Kidney (tissue), 14 donors: Measurements from ENCODE around the gene CCR8. TPM values are rescaled to one million over a fixed set of nuclear protein-coding genes. Genes with fewer than 3 reads are reported as not detected.

ENCODE experiments used
- DNase-seq, 5 donors: peaks; one replicate each; pipeline ENCODE4 v3.0.0-alpha.2; 2013 to 2020
- FAIRE-seq: peaks from 2 replicates; lab custom pipeline; 2012; peaks lifted over from hg19 to GRCh38; lab: Jason Lieb, UNC
- H3K27ac ChIP-seq, 2 donors: one replicate each; pipeline ENCODE4 v1.7.0; 2013; ENCODE audit warnings: low read depth in 2 of 2, low read length in 2 of 2, inconsistent platforms in 1 of 2
- H3K27me3 ChIP-seq: one replicate; pipeline ENCODE4 v1.7.1; 2013; ENCODE audit warnings: low read length, inconsistent platforms; ENCODE audit not compliant: control insufficient read depth, insufficient read depth
- H3K36me3 ChIP-seq, 3 donors: one replicate each; pipeline versions ENCODE4 v1.7.0 to v1.7.1; 2013; ENCODE audit warnings: low read length in 3 of 3, control low read depth in 1 of 3, inconsistent platforms in 1 of 3; ENCODE audit not compliant: insufficient read depth in 3 of 3, control insufficient read depth in 2 of 3
- H3K4me1 ChIP-seq, 3 donors: one replicate each; pipeline versions ENCODE4 v1.7.0 to v1.7.1; 2013; ENCODE audit warnings: low read length in 3 of 3, inconsistent platforms in 1 of 3, low read depth in 1 of 3; ENCODE audit not compliant: control insufficient read depth in 2 of 3, insufficient read depth in 2 of 3
- H3K4me3 ChIP-seq, 3 donors: one replicate each; pipeline versions ENCODE4 v1.7.0 to v1.8.1; 2013; ENCODE audit warnings: low read length in 3 of 3, control low read depth in 1 of 3, inconsistent platforms in 1 of 3
- H3K9ac ChIP-seq, 3 donors: one replicate each; pipeline versions ENCODE4 v1.7.0 to v1.7.1; 2013; ENCODE audit warnings: low read length in 3 of 3, control low read depth in 1 of 3, inconsistent platforms in 1 of 3
- H3K9me3 ChIP-seq, 3 donors: one replicate each; pipeline versions ENCODE4 v1.7.0 to v1.7.1; 2013; ENCODE audit warnings: low read length in 3 of 3, control low read depth in 1 of 3, inconsistent platforms in 1 of 3; ENCODE audit not compliant: control insufficient read depth in 2 of 3, insufficient read depth in 1 of 3
- intact Hi-C: fragments of 100-400 bp; cut with DNase I; formaldehyde crosslinking; loops from one replicate; pipeline ENCODE4 v1.11.1; 2022
- polyA plus RNA-seq: library from polyadenylated mRNA; stranded (reverse); fragments of 350-450 nt; fragmentation: Illumina TruSeq; extraction: RNeasy Lipid Tissue Mini Kit (QIAGEN cat#74804); gene quantifications from one replicate; pipeline ENCODE4 v1.2.3, GENCODE V29; 2014; ENCODE audit warnings: low read depth, low replicate concordance; ENCODE audit not compliant: insufficient read depth
- total RNA-seq: library from RNA; stranded (reverse); fragmentation: NEBNext Ultra II Directional; extraction: Animal tissue kit (Norgen Biotek cat#: 25700); gene quantifications from one replicate; pipeline ENCODE4 v1.2.1, GENCODE V29; 2021
- TF ChIP-seq, protein P1 (sequence below): IDR thresholded peaks from 3 replicates; pipeline ENCODE4 v1.5.1; 2012; ENCODE audit warnings: mild to moderate bottlenecking, moderate library complexity, borderline replicate concordance; ENCODE audit not compliant: insufficient read depth; ENCODE audit errors: extremely low read depth
- donor health status: control.
- donor health status: control.
- donor health status: control.
- donor health status: control.
- donor health status: control.
- donor health status: DM: yes; HTN: yes; CAD: no.
- donor health status: Normal renal cell carcinoma (clear cell type).

CCR8 gene
- total and polyA plus RNA-seq, 2 donors from 2014 or later = 0.19 TPM; not detected in 1

DNA sequence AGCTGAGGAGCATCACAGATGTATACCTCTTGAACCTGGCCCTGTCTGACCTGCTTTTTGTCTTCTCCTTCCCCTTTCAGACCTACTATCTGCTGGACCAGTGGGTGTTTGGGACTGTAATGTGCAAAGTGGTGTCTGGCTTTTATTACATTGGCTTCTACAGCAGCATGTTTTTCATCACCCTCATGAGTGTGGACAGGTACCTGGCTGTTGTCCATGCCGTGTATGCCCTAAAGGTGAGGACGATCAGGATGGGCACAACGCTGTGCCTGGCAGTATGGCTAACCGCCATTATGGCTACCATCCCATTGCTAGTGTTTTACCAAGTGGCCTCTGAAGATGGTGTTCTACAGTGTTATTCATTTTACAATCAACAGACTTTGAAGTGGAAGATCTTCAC is 3.0 kb downstream of the CCR8 start:
- TF ChIP-seq, protein P1, sequence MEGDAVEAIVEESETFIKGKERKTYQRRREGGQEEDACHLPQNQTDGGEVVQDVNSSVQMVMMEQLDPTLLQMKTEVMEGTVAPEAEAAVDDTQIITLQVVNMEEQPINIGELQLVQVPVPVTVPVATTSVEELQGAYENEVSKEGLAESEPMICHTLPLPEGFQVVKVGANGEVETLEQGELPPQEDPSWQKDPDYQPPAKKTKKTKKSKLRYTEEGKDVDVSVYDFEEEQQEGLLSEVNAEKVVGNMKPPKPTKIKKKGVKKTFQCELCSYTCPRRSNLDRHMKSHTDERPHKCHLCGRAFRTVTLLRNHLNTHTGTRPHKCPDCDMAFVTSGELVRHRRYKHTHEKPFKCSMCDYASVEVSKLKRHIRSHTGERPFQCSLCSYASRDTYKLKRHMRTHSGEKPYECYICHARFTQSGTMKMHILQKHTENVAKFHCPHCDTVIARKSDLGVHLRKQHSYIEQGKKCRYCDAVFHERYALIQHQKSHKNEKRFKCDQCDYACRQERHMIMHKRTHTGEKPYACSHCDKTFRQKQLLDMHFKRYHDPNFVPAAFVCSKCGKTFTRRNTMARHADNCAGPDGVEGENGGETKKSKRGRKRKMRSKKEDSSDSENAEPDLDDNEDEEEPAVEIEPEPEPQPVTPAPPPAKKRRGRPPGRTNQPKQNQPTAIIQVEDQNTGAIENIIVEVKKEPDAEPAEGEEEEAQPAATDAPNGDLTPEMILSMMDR = no peak
- H3K27ac ChIP-seq = no peak overlapping the region
- intact Hi-C loops = no loop called here
- FAIRE-seq = no peak
- no peak overlapping the region for H3K4me3 ChIP-seq
- H3K9me3 ChIP-seq = no peaks in the 10 kb centered on the region
- no peaks in the 10 kb centered on the region for H3K27me3 ChIP-seq
- H3K4me1 ChIP-seq = no peaks in the 10 kb centered on the region
- no peaks in the 10 kb centered on the region for H3K36me3 ChIP-seq
- no peak for DNase-seq
- H3K9ac ChIP-seq = no peak overlapping the region

- Histone ChIP-seq H3K27ac (no peak overlapping the region), H3K9ac (no peak overlapping the region), H3K36me3 (no peaks in the 10 kb centered on the region), H3K27me3 (no peaks in the 10 kb centered on the region), H3K9me3 (no peaks in the 10 kb centered on the region), H3K4me1 (no peaks in the 10 kb centered on the region), H3K4me3 (no peak overlapping the region)
- FAIRE-seq (no peak), DNase-seq (no peak)
- intact Hi-C loops = no loop called here
- TF ChIP-seq, protein P1 = no peak
These were observed 4.1 kb downstream of the CCR8 start for GRCh38 chr3:39333607-39334006.

DNA sequence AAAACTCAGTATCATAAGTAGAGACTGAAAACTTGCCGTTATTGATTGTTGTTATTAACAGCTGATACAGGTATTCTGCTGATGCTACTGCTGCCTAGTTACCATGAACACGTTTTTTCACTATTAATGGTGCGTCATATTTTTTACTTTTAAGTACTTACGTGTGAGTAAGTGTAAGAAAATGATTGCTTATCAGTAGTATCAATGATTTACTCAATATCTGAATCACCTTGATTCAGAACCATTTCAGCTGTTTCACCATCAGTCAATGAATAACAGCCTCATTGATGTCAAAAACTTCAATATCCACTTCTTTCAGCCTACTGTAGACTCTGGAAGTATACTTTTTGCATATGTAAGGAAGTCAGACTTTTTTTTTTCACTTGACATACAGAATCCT is 4.7 kb downstream of the CCR8 start:
- Histone ChIP-seq H3K9ac (no peak overlapping the region), H3K4me3 (no peak overlapping the region), H3K36me3 (no peaks in the 10 kb centered on the region), H3K27ac (no peak overlapping the region), H3K9me3 (no peaks in the 10 kb centered on the region), H3K4me1 (no peaks in the 10 kb centered on the region), H3K27me3 (no peaks in the 10 kb centered on the region)
- FAIRE-seq (no peak), DNase-seq (no peak)
- intact Hi-C loops = no loop called here
- TF ChIP-seq, protein P1 = no peak

DNA sequence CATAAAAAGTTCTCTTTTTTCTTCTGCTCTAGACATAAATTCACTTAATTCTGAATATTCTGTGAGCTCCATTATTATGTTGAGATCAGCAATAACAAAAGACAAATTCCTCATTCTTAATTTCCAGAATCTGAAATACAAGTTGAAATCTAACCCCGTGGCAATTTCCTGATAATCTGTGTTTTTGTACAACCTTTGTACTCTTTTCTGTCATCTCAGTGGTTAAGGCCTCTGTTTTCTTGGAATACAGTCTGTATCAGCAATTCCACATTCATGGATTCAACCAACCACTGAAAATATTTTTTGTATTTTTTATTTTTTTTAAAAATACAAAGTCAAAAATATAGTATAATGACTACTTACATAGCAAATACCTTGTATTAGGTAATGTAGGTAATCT is 8.7 kb downstream of the CCR8 start:
- H3K27ac ChIP-seq = no peak overlapping the region
- no peaks in the 10 kb centered on the region for H3K9me3 ChIP-seq
- no peaks in the 10 kb centered on the region for H3K36me3 ChIP-seq
- no peak for DNase-seq
- H3K4me1 ChIP-seq = no peaks in the 10 kb centered on the region
- no peaks in the 10 kb centered on the region for H3K27me3 ChIP-seq
- intact Hi-C loops = no loop called here
- TF ChIP-seq, protein P1 = no peak
- H3K9ac ChIP-seq = no peak overlapping the region
- FAIRE-seq = no peak
- H3K4me3 ChIP-seq = no peak overlapping the region
